GM21390 (cell line): Measurements from ENCODE around the gene SSX4.
"Not testable (repeated sequence)": the region's sequence is repeated elsewhere in the genome, so short reads cannot be mapped to it uniquely, and the experiment has no call there.

Experiments
- ATAC-seq: cut with Tn5 transposase; IDR thresholded peaks from one replicate; pipeline ENCODE4 v1.9.1; 2021; ENCODE audit not compliant: unreplicated experiment

SSX4 gene

GRCh38 chrX:48383239-48383638 lies at the start of gene SSX4:
TSS of gene SSX4 (plus strand) at chrX:48383539. CDS start at chrX:48384054, 515 bp downstream.
- ATAC-seq: not testable (repeated sequence)

- ATAC-seq: not testable (repeated sequence)
Observed at GRCh38 chrX:48346059-48346458, 37.3 kb upstream of the SSX4 start.

GRCh38 chrX:48356315-48357094 lies 26.8 kb upstream of the SSX4 start, which contains the start of gene SSX3:
TSS of gene SSX3 (minus strand) at chrX:48356703. CDS start at chrX:48355249, 1,454 bp downstream.
- not testable (repeated sequence) for ATAC-seq

- ATAC-seq: no peak
Observed at GRCh38 chrX:48357681-48358080, 25.7 kb upstream of the SSX4 start.

- ATAC-seq: not testable (repeated sequence)
Observed at GRCh38 chrX:48359281-48359680, 24.1 kb upstream of the SSX4 start.

GRCh38 chrX:48367717-48368408 lies 15.5 kb upstream of the SSX4 start:
- not testable (repeated sequence) for ATAC-seq

- ATAC-seq: not testable (repeated sequence)
Observed at GRCh38 chrX:48370408-48370807, 12.9 kb upstream of the SSX4 start.

- not testable (repeated sequence) for ATAC-seq
Observed at GRCh38 chrX:48396931-48397330, 13.6 kb downstream of the SSX4 start.

GRCh38 chrX:48397825-48398224 lies 14.5 kb downstream of the SSX4 start:
- ATAC-seq: not testable (repeated sequence)

- ATAC-seq: not testable (repeated sequence)
Observed at GRCh38 chrX:48411860-48412259, 28.5 kb downstream of the SSX4 start, which contains the start of gene SSX4B. TSS of gene SSX4B (minus strand) at chrX:48411960. CDS start at chrX:48411372, 588 bp downstream.

GRCh38 chrX:48427027-48427716 lies 43.8 kb downstream of the SSX4 start:
- not testable (repeated sequence) for ATAC-seq

- not testable (repeated sequence) for ATAC-seq
Observed at GRCh38 chrX:48429606-48430005, 46.3 kb downstream of the SSX4 start.

GRCh38 chrX:48430166-48430565 lies 46.8 kb downstream of the SSX4 start:
- ATAC-seq: not testable (repeated sequence)

- not testable (repeated sequence) for ATAC-seq
Observed at GRCh38 chrX:48433713-48434112, 50.4 kb downstream of the SSX4 start.
